GM12878 (cell line): ENCODE data around the gene OPCML. TPM values are rescaled to one million over a fixed set of nuclear protein-coding genes. Genes with fewer than 3 reads are reported as not detected.

Experiments used
- ATAC-seq: fragments of 200-7000 bp; cut with Tn5 transposase; 3 replicates; pipeline ENCODE4 v1.9.1; 2020; ENCODE audit warnings: mild to moderate bottlenecking, moderate library complexity
- BruUV-seq: library from RNA; stranded (reverse); fragments of 400-500 nt; replicated peaks from 2 replicates; lab custom pipeline; 2021; lab: Mats Ljungman, UMichigan
- CTCF ChIA-PET: fragments of 300-600 bp; sonication (Branson Sonifier 250); formaldehyde crosslinking; extraction: SDS; loops from one replicate; lab custom pipeline; 2021; ENCODE audit warnings: inconsistent platforms; lab: Yijun Ruan, JAX
- POLR2A ChIA-PET: fragments of 350-600 bp; formaldehyde crosslinking; extraction: SDS; loops from one replicate; lab custom pipeline; 2021; ENCODE audit warnings: inconsistent platforms; lab: Charles Lee
- RAD21 ChIA-PET: fragments of 300-600 bp; sonication (Branson Sonifier 250); formaldehyde crosslinking; loops from one replicate; lab custom pipeline; 2023; ENCODE audit warnings: antibody characterized with exemption; ENCODE audit not compliant: unreplicated experiment; lab: Charles Lee
- SMC1A ChIA-PET: fragments of 300-600 bp; sonication (Branson Sonifier 250); formaldehyde crosslinking; loops from one replicate; lab custom pipeline; 2023; ENCODE audit not compliant: unreplicated experiment, uncharacterized antibody; lab: Charles Lee
- DNase-seq: peaks from one replicate; pipeline ENCODE4 v3.0.0-alpha.2; 2011; ENCODE audit warnings: low read depth, low spot score
- FAIRE-seq: peaks from 3 replicates; lab custom pipeline; 2011; peaks lifted over from hg19 to GRCh38; lab: Jason Lieb, UNC
- H2AFZ ChIP-seq: 2 replicates; pipeline ENCODE4 v1.6.0; 2011; ENCODE audit warnings: low read depth, low read length, control low read depth; ENCODE audit not compliant: control insufficient read depth
- H3K27ac ChIP-seq: 2 replicates; pipeline ENCODE4 v1.5.1; 2011; ENCODE audit warnings: control low read depth; ENCODE audit not compliant: control insufficient read depth, insufficient read depth
- H3K27me3 ChIP-seq, 2 experiments: replicated peaks in 1 of 2; 2 replicates each; pipeline versions ENCODE4 v1.6.0 to v1.6.1; 2011; ENCODE audit warnings: low read length in 1 of 2; ENCODE audit not compliant: control insufficient read depth in 2 of 2, insufficient read depth in 2 of 2
- H3K36me3 ChIP-seq, 2 experiments: 2 replicates each; pipeline ENCODE4 v1.5.1; 2011; ENCODE audit warnings: low read length in 1 of 2; ENCODE audit not compliant: control insufficient read depth in 2 of 2, insufficient read depth in 2 of 2
- H3K4me1 ChIP-seq: 2 replicates; pipeline ENCODE4 v1.6.1; 2011; ENCODE audit warnings: mild to moderate bottlenecking, low read length, moderate library complexity, mixed read lengths; ENCODE audit not compliant: control insufficient read depth, insufficient read depth
- H3K4me2 ChIP-seq: 2 replicates; pipeline ENCODE4 v1.6.0; 2011; ENCODE audit warnings: control low read depth; ENCODE audit not compliant: control insufficient read depth, insufficient read depth
- H3K4me3 ChIP-seq: fragments of 200-600 bp; sonication (generic); 2 replicates; pipeline ENCODE4 v1.5.1; 2016
- H3K79me2 ChIP-seq: 2 replicates; pipeline ENCODE4 v1.6.0; 2011; ENCODE audit warnings: low read length; ENCODE audit not compliant: control insufficient read depth, insufficient read depth
- H3K9ac ChIP-seq: 2 replicates; pipeline ENCODE4 v1.8.0; 2011; ENCODE audit warnings: low read length, control low read depth, mixed read lengths; ENCODE audit not compliant: control insufficient read depth, insufficient read depth
- H3K9me3 ChIP-seq: replicated peaks from 3 replicates; pipeline ENCODE4 v1.5.1; 2011; ENCODE audit warnings: mild to moderate bottlenecking, low read length; ENCODE audit not compliant: control insufficient read depth, insufficient read depth
- H4K20me1 ChIP-seq: 2 replicates; pipeline ENCODE4 v1.6.0; 2011; ENCODE audit not compliant: control insufficient read depth, insufficient read depth
- CHD1 ChIP-seq: IDR thresholded peaks from 2 replicates; pipeline ENCODE4 v1.6.1; 2012; ENCODE audit warnings: low read depth, low read length, improper control_type of control experiment
- EP300 ChIP-seq, 2 experiments: fragments of 150-350 bp in 1 of 2; IDR thresholded peaks; 2 replicates each; pipeline ENCODE4 v1.6.1; 2011 to 2012; ENCODE audit warnings: low read depth in 2 of 2, low read length in 2 of 2, borderline replicate concordance in 1 of 2, improper control_type of control experiment in 1 of 2, inconsistent platforms in 1 of 2; ENCODE audit not compliant: control insufficient read depth in 1 of 2
- EZH2 ChIP-seq: IDR thresholded peaks from 2 replicates; pipeline ENCODE4 v1.6.1; 2012; ENCODE audit warnings: low read depth, mild to moderate bottlenecking, control low read depth, inconsistent platforms, low read length, borderline replicate concordance; ENCODE audit not compliant: control insufficient read depth
- HDAC6 ChIP-seq: fragments of 200-600 bp; sonication (generic); IDR thresholded peaks from one replicate; pipeline ENCODE4 v1.8.0; 2017; ENCODE audit warnings: antibody characterized with exemption; ENCODE audit not compliant: unreplicated experiment
- HDGF ChIP-seq: fragments of 450-650 bp; IDR thresholded peaks from 2 replicates; pipeline ENCODE4 v1.6.1; 2016; ENCODE audit warnings: antibody characterized with exemption
- IRF5 ChIP-seq: fragments of 450-650 bp; IDR thresholded peaks from 2 replicates; pipeline ENCODE4 v1.6.1; 2017; ENCODE audit warnings: borderline replicate concordance
- NFYB ChIP-seq: IDR thresholded peaks from 2 replicates; pipeline ENCODE4 v1.6.1; 2011; ENCODE audit warnings: low read depth, mild to moderate bottlenecking, low read length, improper control_type of control experiment, moderate library complexity; ENCODE audit not compliant: insufficient read depth
- NR2F1 ChIP-seq: fragments of 450-650 bp; conservative IDR thresholded peaks from 2 replicates; pipeline ENCODE4 v1.6.1; 2017; ENCODE audit warnings: mild to moderate bottlenecking
- POU2F2 ChIP-seq: IDR thresholded peaks from 3 replicates; pipeline ENCODE4 v1.6.1; 2011; ENCODE audit warnings: low read depth, mild to moderate bottlenecking, low read length, borderline replicate concordance
- RELA ChIP-seq: fragments of 450-650 bp; IDR thresholded peaks from 2 replicates; pipeline ENCODE4 v1.8.0; 2014; ENCODE audit warnings: borderline replicate concordance; ENCODE audit not compliant: partially characterized antibody
- YBX1 ChIP-seq: fragments of 450-650 bp; IDR thresholded peaks from 2 replicates; pipeline ENCODE4 v1.6.1; 2016; ENCODE audit warnings: antibody characterized with exemption
- ZZZ3 ChIP-seq: IDR thresholded peaks from 2 replicates; pipeline ENCODE4 v1.6.1; 2011; ENCODE audit warnings: low read depth; ENCODE audit not compliant: control insufficient read depth, insufficient read length
- WGBS: methylation state at CpG from one replicate; pipeline ENCODE4 v1.1.6; 2016; ENCODE audit warnings: low lambda C conversion rate; ENCODE audit not compliant: insufficient replicate concordance, insufficient coverage; ENCODE audit errors: missing lambda C conversion rate; 5-methylcytosine and 5-hydroxymethylcytosine counted together
- in situ Hi-C: fragments of 300-500 bp; cut with MboI; formaldehyde crosslinking; loops from 9 replicates; pipeline ENCODE4 v1.14.3; 2018; ENCODE audit warnings: mixed read lengths
- intact Hi-C: fragments of 100-400 bp; cut with micrococcal nuclease; formaldehyde crosslinking; loops from one replicate; pipeline ENCODE4 v1.14.2; 2022; ENCODE audit not compliant: unreplicated experiment
- polyA plus RNA-seq, 11 experiments: library from polyadenylated mRNA; depleted of rRNA in 4 of 11; unstranded in 6 of 11; stranded (reverse) in 5 of 11; fragments of >200 nt; fragmentation: Nextera tagmentation in 4 of 11; fragmentation: Illumina TruSeq in 1 of 11; extraction: Ambion mirVana in 4 of 11; extraction: Trizol in 1 of 11; gene quantifications; 1 replicate in 1 of 11; 2 replicates in 10 of 11; pipeline versions ENCODE4 v1.2.1 to v1.2.3, GENCODE V29; 2011 to 2016; ENCODE audit warnings: inconsistent platforms in 2 of 11, missing spikeins in 2 of 11, low read depth in 1 of 11
- total RNA-seq, 4 experiments: library from RNA; depleted of rRNA in 3 of 4; stranded (reverse); fragments of >200 nt in 3 of 4; fragmentation: Illumina TruSeq in 1 of 4; extraction: Trizol in 1 of 4; gene quantifications; 2 replicates each; pipeline versions ENCODE4 v1.2.1 to v1.2.3, GENCODE V29; 2013 to 2021
- TF ChIP-seq, protein P1 (sequence below): fragments of 450-650 bp; formaldehyde crosslinking; IDR thresholded peaks from 2 replicates; pipeline ENCODE4 v1.5.0; 2022; ENCODE audit warnings: mild to moderate bottlenecking, missing genetic modification characterization

OPCML gene
- total and polyA plus RNA-seq, 10 of the 15 experiments (the other 5 are each of a cell fraction or from before 2014, with no cell fraction given): 0.84 TPM; not detected in 9

DNA sequence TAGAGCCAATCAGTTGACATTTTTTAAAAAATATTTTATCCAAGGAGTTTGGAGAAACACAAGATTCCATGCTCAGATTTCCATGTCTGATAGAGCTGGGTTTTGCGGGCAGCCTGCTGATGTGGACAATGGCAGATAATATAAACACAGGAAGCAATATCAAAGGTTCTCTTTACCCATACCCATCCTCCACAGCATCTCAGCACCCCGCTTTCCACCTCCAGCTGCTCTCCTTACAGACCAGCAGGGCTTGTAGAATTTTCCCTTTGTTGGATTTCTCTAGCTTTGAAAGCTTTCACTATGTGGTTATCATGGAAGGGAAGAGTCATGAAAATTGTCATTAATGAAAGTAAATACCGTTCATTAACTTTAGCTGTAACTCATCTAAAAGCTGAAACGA, 746.4 kb downstream of the OPCML start (continued):
- no peak for TF ChIP-seq IRF5

- WGBS: 2% methylated on average over 5 of the region's 5 CpGs
- Histone ChIP-seq H3K4me3 (no peak overlapping the region), H3K9me3 (no peaks in the 10 kb centered on the region), H3K27ac (no peak overlapping the region), H3K27me3 (no peaks in the 10 kb centered on the region; a peak in 1 of 4 replicates), H2AFZ (no peak overlapping the region), H3K4me2 (no peak overlapping the region), H3K36me3 (no peaks in the 10 kb centered on the region), H4K20me1 (no peaks in the 10 kb centered on the region), H3K4me1 (no peaks in the 10 kb centered on the region), H3K9ac (no peak overlapping the region), H3K79me2 (no peaks in the 10 kb centered on the region)
- POLR2A ChIA-PET: no interaction called here
- FAIRE-seq (no peak), DNase-seq (no peak), ATAC-seq (no peak)
- BruUV-seq: no TSS peak
- no peak for TF ChIP-seq NFYB
- TF ChIP-seq POU2F2: no peak
- TF ChIP-seq EZH2: no peak
- no peak for TF ChIP-seq HDAC6
- no peak for TF ChIP-seq HDGF
- no peak for TF ChIP-seq CHD1
- TF ChIP-seq EP300 (IDR thresholded peaks at IDR 0.05; ENCODE audit: borderline replicate concordance in 1 of 2, control insufficient read depth in 1 of 2, low read depth in 2 of 2, low read length in 2 of 2): no peak
- TF ChIP-seq, protein P1, sequence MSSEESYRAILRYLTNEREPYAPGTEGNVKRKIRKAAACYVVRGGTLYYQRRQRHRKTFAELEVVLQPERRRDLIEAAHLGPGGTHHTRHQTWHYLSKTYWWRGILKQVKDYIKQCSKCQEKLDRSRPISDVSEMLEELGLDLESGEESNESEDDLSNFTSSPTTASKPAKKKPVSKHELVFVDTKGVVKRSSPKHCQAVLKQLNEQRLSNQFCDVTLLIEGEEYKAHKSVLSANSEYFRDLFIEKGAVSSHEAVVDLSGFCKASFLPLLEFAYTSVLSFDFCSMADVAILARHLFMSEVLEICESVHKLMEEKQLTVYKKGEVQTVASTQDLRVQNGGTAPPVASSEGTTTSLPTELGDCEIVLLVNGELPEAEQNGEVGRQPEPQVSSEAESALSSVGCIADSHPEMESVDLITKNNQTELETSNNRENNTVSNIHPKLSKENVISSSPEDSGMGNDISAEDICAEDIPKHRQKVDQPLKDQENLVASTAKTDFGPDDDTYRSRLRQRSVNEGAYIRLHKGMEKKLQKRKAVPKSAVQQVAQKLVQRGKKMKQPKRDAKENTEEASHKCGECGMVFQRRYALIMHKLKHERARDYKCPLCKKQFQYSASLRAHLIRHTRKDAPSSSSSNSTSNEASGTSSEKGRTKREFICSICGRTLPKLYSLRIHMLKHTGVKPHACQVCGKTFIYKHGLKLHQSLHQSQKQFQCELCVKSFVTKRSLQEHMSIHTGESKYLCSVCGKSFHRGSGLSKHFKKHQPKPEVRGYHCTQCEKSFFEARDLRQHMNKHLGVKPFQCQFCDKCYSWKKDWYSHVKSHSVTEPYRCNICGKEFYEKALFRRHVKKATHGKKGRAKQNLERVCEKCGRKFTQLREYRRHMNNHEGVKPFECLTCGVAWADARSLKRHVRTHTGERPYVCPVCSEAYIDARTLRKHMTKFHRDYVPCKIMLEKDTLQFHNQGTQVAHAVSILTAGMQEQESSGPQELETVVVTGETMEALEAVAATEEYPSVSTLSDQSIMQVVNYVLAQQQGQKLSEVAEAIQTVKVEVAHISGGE (CRISPR knock-in tag): no peak
- TF ChIP-seq ZZZ3: no peak
- TF ChIP-seq RELA: no peak
- no peak for TF ChIP-seq YBX1
- no peak for TF ChIP-seq NR2F1
- CTCF ChIA-PET: no interaction called here
- in situ Hi-C loops (no loop called here), intact Hi-C loops (no loop called here)
- RAD21 ChIA-PET: no interaction called here
- SMC1A ChIA-PET: no interaction called here
Measured at GRCh38 chr11:132784441-132784840, 747.9 kb downstream of the OPCML start.
